Measurements from ENCODE around the gene TAOK3. TPM values are rescaled to one million over a fixed set of nuclear protein-coding genes. Genes with fewer than 3 reads are reported as not detected.

The TAOK3 gene
- total and polyA plus RNA-seq, 9 of the 15 experiments (the other 6 are each of a cell fraction or from before 2014, with no cell fraction given), result 24.3 to 83.5 (median 47.1) TPM

DNA sequence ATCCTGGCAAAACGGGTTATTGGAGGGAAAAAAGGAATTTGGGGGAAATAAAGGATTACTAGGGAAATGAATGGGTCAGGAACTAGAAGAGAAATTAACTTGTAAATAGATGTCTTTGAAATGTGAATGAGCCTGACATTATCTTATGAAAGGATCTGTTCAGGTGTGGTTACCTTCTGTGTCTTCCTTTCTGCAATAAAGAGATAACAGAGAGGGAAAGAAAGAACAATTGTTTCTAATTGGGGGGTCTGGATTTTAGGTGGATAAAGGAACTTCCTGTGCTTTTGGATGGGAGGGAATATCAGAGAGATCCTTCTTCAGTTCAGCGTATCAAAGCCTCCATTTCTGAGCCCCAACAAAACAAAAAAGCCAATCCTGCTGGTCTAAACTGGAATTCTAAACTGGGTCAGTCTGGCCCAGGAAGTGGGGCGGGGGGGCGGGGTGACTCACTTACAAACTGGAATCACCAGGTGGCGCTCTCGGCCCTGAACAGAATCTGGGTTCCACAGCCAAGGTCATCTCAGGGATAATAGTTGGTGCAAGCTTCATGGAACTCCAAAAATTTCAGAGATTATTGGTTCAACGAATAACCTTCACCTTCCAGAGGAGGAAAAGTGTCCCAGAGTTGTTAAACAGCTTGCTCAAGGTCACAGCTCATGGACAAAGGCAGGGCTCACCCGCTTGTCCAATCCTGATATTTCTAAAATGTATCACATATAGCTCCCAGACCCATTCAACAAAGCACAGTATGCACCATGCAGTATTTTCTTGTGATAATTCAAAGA, 251.9 kb downstream of the TAOK3 start:
- intact Hi-C loops (cut with micrococcal nuclease), result loop anchor here (1.0 to 5.0 kb wide), 2 partner anchors 62 to 256 kb away; partner anchors contain the start of gene SUDS3
- FAIRE-seq, result peak; percentile 82
- DNase-seq (ENCODE audit: extremely low read depth in 1 of 4, low spot score in 3 of 4), result peak; percentile 88 to 93 (median 90)
- TF ChIP-seq SOX6 (IDR thresholded peaks at IDR 0.05), result peak; percentile 86
- TF ChIP-seq, protein P1, sequence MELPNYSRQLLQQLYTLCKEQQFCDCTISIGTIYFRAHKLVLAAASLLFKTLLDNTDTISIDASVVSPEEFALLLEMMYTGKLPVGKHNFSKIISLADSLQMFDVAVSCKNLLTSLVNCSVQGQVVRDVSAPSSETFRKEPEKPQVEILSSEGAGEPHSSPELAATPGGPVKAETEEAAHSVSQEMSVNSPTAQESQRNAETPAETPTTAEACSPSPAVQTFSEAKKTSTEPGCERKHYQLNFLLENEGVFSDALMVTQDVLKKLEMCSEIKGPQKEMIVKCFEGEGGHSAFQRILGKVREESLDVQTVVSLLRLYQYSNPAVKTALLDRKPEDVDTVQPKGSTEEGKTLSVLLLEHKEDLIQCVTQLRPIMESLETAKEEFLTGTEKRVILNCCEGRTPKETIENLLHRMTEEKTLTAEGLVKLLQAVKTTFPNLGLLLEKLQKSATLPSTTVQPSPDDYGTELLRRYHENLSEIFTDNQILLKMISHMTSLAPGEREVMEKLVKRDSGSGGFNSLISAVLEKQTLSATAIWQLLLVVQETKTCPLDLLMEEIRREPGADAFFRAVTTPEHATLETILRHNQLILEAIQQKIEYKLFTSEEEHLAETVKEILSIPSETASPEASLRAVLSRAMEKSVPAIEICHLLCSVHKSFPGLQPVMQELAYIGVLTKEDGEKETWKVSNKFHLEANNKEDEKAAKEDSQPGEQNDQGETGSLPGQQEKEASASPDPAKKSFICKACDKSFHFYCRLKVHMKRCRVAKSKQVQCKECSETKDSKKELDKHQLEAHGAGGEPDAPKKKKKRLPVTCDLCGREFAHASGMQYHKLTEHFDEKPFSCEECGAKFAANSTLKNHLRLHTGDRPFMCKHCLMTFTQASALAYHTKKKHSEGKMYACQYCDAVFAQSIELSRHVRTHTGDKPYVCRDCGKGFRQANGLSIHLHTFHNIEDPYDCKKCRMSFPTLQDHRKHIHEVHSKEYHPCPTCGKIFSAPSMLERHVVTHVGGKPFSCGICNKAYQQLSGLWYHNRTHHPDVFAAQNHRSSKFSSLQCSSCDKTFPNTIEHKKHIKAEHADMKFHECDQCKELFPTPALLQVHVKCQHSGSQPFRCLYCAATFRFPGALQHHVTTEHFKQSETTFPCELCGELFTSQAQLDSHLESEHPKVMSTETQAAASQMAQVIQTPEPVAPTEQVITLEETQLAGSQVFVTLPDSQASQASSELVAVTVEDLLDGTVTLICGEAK (IDR thresholded peaks at IDR 0.05), result peak; percentile 49; the same call in 1 of the 2 replicates
- TF ChIP-seq, protein P1 (CRISPR knock-in tag; IDR thresholded peaks at IDR 0.05), result no peak
- peak; percentile 96 for TF ChIP-seq ZEB2 (IDR thresholded peaks at IDR 0.05)
- TF ChIP-seq BRD9 (IDR thresholded peaks at IDR 0.05; ENCODE audit: low read depth, partially characterized antibody), result peak; percentile 27
- peak; percentile 97 for TF ChIP-seq KLF16 (IDR thresholded peaks at IDR 0.05)
- 0 out of 2 replicates have a peak, but pooled peaks have one; percentile 23 for TF ChIP-seq POLR2H (tag; IDR thresholded peaks at IDR 0.05; ENCODE audit: low read depth)
- peak; percentile 42 for TF ChIP-seq EP400 (IDR thresholded peaks at IDR 0.05)

More for the DNA sequence above, 251.9 kb downstream of the TAOK3 start:
- no peaks in the 10 kb centered on the region for H3K79me2 ChIP-seq (ENCODE audit: control insufficient read depth, insufficient read depth, low read length)
- in situ Hi-C loops (cut with MboI), result loop anchor here (5.0 kb wide), 1 partner anchor 257 kb away; the partner anchor contains the start of gene SUDS3
- WGBS (ENCODE audit: insufficient coverage, low coverage, missing lambda C conversion rate), result 19% methylated on average over 8 of the region's 8 CpGs
- H3K36me3 ChIP-seq (ENCODE audit: control insufficient read depth, insufficient read depth, low read length), result no peaks in the 10 kb centered on the region; the same call in 2 of the 3 replicates
- H3K4me2 ChIP-seq (ENCODE audit: insufficient read depth, low read length), result peak overlapping the region; percentile 51
- ChIA-PET POLR2A (interaction anchor here (1.2 to 2.9 kb wide), 3 partner anchors 15 to 255 kb away, joined by 6 to 14 read pairs (median 10); partner anchors contain the start of genes PEBP1 and SUDS3), CTCF (ENCODE audit: low intra/inter-chr PET ratio) (interaction anchor here (0.9 to 3.0 kb wide), 2 partner anchors 255 to 257 kb away, joined by 4 to 31 read pairs; partner anchors contain the start of gene SUDS3)
- no peaks in the 10 kb centered on the region for H3K9me1 ChIP-seq (ENCODE audit: control insufficient read depth, insufficient read depth, low read length)
- peak overlapping the region; percentile 81 for H3K27ac ChIP-seq (ENCODE audit: extremely low read depth, low read depth, low read length)
- H4K20me1 ChIP-seq (replicated peaks; ENCODE audit: control insufficient read depth, insufficient read depth, low read length), result no peaks in the 10 kb centered on the region
- ATAC-seq, result peak; percentile 92
- no peaks in the 10 kb centered on the region for H3K27me3 ChIP-seq (ENCODE audit: control insufficient read depth in 2 of 2, insufficient read depth in 2 of 2, low read length in 2 of 2)
- TSS peak; percentile 84 for BruUV-seq (replicated peaks)
- H3K9me3 ChIP-seq (replicated peaks; ENCODE audit: control insufficient read depth, insufficient read depth, low read depth, low read length), result no peaks in the 10 kb centered on the region
- H3K9ac ChIP-seq (ENCODE audit: insufficient read depth in 1 of 2, low read depth in 2 of 2, low read length in 2 of 2), result peak overlapping the region in 1 of 2 experiments; percentile 67; a peak in 2 of 4 replicates
- H2AFZ ChIP-seq (ENCODE audit: low read depth, low read length), result peak overlapping the region; percentile 95
- H3K4me1 ChIP-seq (replicated peaks in 1 of 2; ENCODE audit: control insufficient read depth in 2 of 2, insufficient read depth in 2 of 2, low read length in 2 of 2), result peaks cover 4 to 14% of the 10 kb centered on the region in 2 experiments; a peak in 4 of 5 replicates
- no peak overlapping the region for H3K4me3 ChIP-seq

Data from K562 (cell line).